RWPE2 (cell line): ENCODE measurements around the gene TM9SF2.

ENCODE experiments used
- ATAC-seq: fragments of 200-7000 bp; cut with Tn5 transposase; 3 replicates; pipeline ENCODE4 v1.9.1; 2021; ENCODE audit warnings: low read depth
- DNase-seq: peaks from one replicate; pipeline ENCODE4 v3.0.0-alpha.2; 2020; ENCODE audit warnings: low spot score
- H3K27ac ChIP-seq: fragments of 450-650 bp; 2 replicates; pipeline ENCODE4 v1.5.1; 2017; ENCODE audit warnings: mild to moderate bottlenecking; ENCODE audit not compliant: poor library complexity, severe bottlenecking
- H3K27me3 ChIP-seq: fragments of 250-450 bp; sonication (Bioruptor Pico); 2 replicates; pipeline ENCODE4 v1.5.1; 2021; ENCODE audit warnings: mild to moderate bottlenecking, moderate library complexity; ENCODE audit not compliant: insufficient read depth, poor library complexity, severe bottlenecking
- H3K36me3 ChIP-seq: fragments of 250-450 bp; sonication (Bioruptor Pico); 2 replicates; pipeline ENCODE4 v1.5.1; 2020; ENCODE audit warnings: low read depth, mild to moderate bottlenecking, moderate library complexity
- H3K4me1 ChIP-seq: fragments of 250-450 bp; sonication (Bioruptor Pico); 2 replicates; pipeline ENCODE4 v1.5.1; 2021; ENCODE audit warnings: mild to moderate bottlenecking, moderate library complexity; ENCODE audit not compliant: insufficient read depth, poor library complexity, severe bottlenecking
- H3K4me3 ChIP-seq: fragments of 250-450 bp; sonication (Bioruptor Pico); 2 replicates; pipeline ENCODE4 v1.5.1; 2021; ENCODE audit warnings: mild to moderate bottlenecking, moderate library complexity; ENCODE audit not compliant: severe bottlenecking
- H3K9me3 ChIP-seq: fragments of 250-450 bp; sonication (Bioruptor Pico); 2 replicates; pipeline ENCODE4 v1.5.1; 2021; ENCODE audit warnings: mild to moderate bottlenecking, moderate library complexity; ENCODE audit not compliant: severe bottlenecking
- CTCF ChIP-seq: fragments of 450-650 bp; IDR thresholded peaks from one replicate; pipeline ENCODE4 v1.5.1; 2017; ENCODE audit warnings: mild to moderate bottlenecking, moderate library complexity; ENCODE audit not compliant: poor library complexity, severe bottlenecking

Gene TM9SF2

GRCh38 chr13:99582511-99582910, 81.2 kb downstream of the TM9SF2 start:
- Histone ChIP-seq H3K36me3 (no peaks in the 10 kb centered on the region), H3K4me3 (no peak overlapping the region), H3K9me3 (no peaks in the 10 kb centered on the region), H3K4me1 (no peaks in the 10 kb centered on the region), H3K27ac (no peak overlapping the region), H3K27me3 (no peaks in the 10 kb centered on the region)
- DNase-seq (no peak), ATAC-seq (no peak)
- no peak for TF ChIP-seq CTCF

- H3K27me3 ChIP-seq = no peaks in the 10 kb centered on the region
- H3K27ac ChIP-seq = no peak overlapping the region
- TF ChIP-seq CTCF = no peak
- no peaks in the 10 kb centered on the region for H3K9me3 ChIP-seq
- no peaks in the 10 kb centered on the region for H3K4me1 ChIP-seq
- H3K36me3 ChIP-seq = no peaks in the 10 kb centered on the region
- H3K4me3 ChIP-seq = no peak overlapping the region
- DNase-seq = no peak
- no peak for ATAC-seq
These were observed 84.3 kb downstream of the TM9SF2 start for GRCh38 chr13:99585609-99586008.

- Histone ChIP-seq H3K9me3 (no peaks in the 10 kb centered on the region), H3K4me1 (no peaks in the 10 kb centered on the region), H3K27ac (no peak overlapping the region), H3K36me3 (no peaks in the 10 kb centered on the region), H3K4me3 (no peak overlapping the region), H3K27me3 (no peaks in the 10 kb centered on the region)
- DNase-seq (no peak), ATAC-seq (no peak)
- no peak for TF ChIP-seq CTCF
These were observed 85.7 kb downstream of the TM9SF2 start for GRCh38 chr13:99587021-99587420.

- H3K4me1 ChIP-seq = no peaks in the 10 kb centered on the region
- TF ChIP-seq CTCF = no peak
- no peak for DNase-seq
These were observed 86.8 kb downstream of the TM9SF2 start for GRCh38 chr13:99587893-99588606.

GRCh38 chr13:99589575-99589974, 88.3 kb downstream of the TM9SF2 start:
- H3K27ac ChIP-seq = no peak overlapping the region
- no peaks in the 10 kb centered on the region for H3K9me3 ChIP-seq
- no peak for TF ChIP-seq CTCF
- ATAC-seq (no peak), DNase-seq (no peak)
- H3K4me1 ChIP-seq = no peaks in the 10 kb centered on the region
- H3K36me3 ChIP-seq = no peaks in the 10 kb centered on the region
- no peak overlapping the region for H3K4me3 ChIP-seq
- no peaks in the 10 kb centered on the region for H3K27me3 ChIP-seq

More at GRCh38 chr13:99587893-99588606, 86.8 kb downstream of the TM9SF2 start:
- Histone ChIP-seq H3K27me3 (no peaks in the 10 kb centered on the region), H3K4me3 (no peak overlapping the region), H3K27ac (no peak overlapping the region), H3K9me3 (no peaks in the 10 kb centered on the region), H3K36me3 (no peaks in the 10 kb centered on the region)
- ATAC-seq = no peak
